Neural cell (in vitro differentiated cells): ENCODE measurements around the gene PTTG1IP. TPM values are rescaled to one million over a fixed set of nuclear protein-coding genes. Genes with fewer than 3 reads are reported as not detected.

ENCODE experiments used
- H2AFZ ChIP-seq: fragments of 200-600, 300-800 bp; sonication (generic), shearing (Covaris generic); 2 replicates; pipeline ENCODE4 v1.6.0; 2014; ENCODE audit warnings: low read depth, mild to moderate bottlenecking, antibody characterized with exemption, low read length, moderate library complexity
- H3F3A ChIP-seq: fragments of 200-600 bp; shearing (Covaris generic); 2 replicates; pipeline ENCODE4 v1.6.1; 2016; ENCODE audit warnings: mild to moderate bottlenecking, moderate library complexity, mixed read lengths, antibody characterized with exemption, low read length; ENCODE audit not compliant: insufficient read depth, poor library complexity, severe bottlenecking
- H3K27ac ChIP-seq: fragments of 200-600, 300-800 bp; sonication (generic), shearing (Covaris generic); 2 replicates; pipeline ENCODE4 v1.5.1; 2014; ENCODE audit warnings: mild to moderate bottlenecking, low read length, moderate library complexity
- H3K27me3 ChIP-seq: fragments of 300-800, 200-600 bp; sonication (generic), shearing (Covaris generic); 2 replicates; pipeline ENCODE4 v1.6.0; 2014; ENCODE audit warnings: mild to moderate bottlenecking, low read depth, low read length, moderate library complexity; ENCODE audit not compliant: insufficient read depth
- H3K36me3 ChIP-seq: fragments of 300-800, 200-600 bp; sonication (generic), shearing (Covaris generic); 2 replicates; pipeline ENCODE4 v1.5.1; 2014; ENCODE audit warnings: mild to moderate bottlenecking, antibody characterized with exemption, low read length, moderate library complexity; ENCODE audit not compliant: insufficient read depth
- H3K4me2 ChIP-seq: fragments of 300-800, 200-600 bp; sonication (generic), shearing (Covaris generic); 2 replicates; pipeline ENCODE4 v1.6.0; 2014; ENCODE audit warnings: mild to moderate bottlenecking, low read length
- H3K4me3 ChIP-seq: fragments of 300-800, 200-600 bp; sonication (generic), shearing (Covaris generic); 2 replicates; pipeline ENCODE4 v1.5.1; 2014; ENCODE audit warnings: mild to moderate bottlenecking, low read length, moderate library complexity
- H3K79me2 ChIP-seq: fragments of 200-600 bp; shearing (Covaris generic); replicated peaks from 2 replicates; pipeline ENCODE4 v1.6.0; 2014; ENCODE audit warnings: mild to moderate bottlenecking, low read length, moderate library complexity; ENCODE audit not compliant: insufficient read depth
- H3K9ac ChIP-seq: fragments of 300-800, 200-600 bp; sonication (generic), shearing (Covaris generic); 2 replicates; pipeline ENCODE4 v1.6.1; 2016; ENCODE audit warnings: mild to moderate bottlenecking, low read length, mixed read lengths
- H3K9me2 ChIP-seq: fragments of 200-600 bp; shearing (Covaris generic); 2 replicates; pipeline ENCODE4 v1.6.1; 2016; ENCODE audit warnings: mild to moderate bottlenecking, low read length, mixed read lengths; ENCODE audit not compliant: insufficient read depth
- H3K9me3 ChIP-seq: fragments of 200-600, 300-800 bp; sonication (generic), shearing (Covaris generic); 2 replicates; pipeline ENCODE4 v1.6.1; 2016; ENCODE audit warnings: mild to moderate bottlenecking, mixed run types, low read length, moderate library complexity, mixed read lengths
- H4K20me1 ChIP-seq: fragments of 200-600 bp; shearing (Covaris generic); 2 replicates; pipeline ENCODE4 v1.6.1; 2016; ENCODE audit warnings: mild to moderate bottlenecking, mixed run types; ENCODE audit not compliant: insufficient read depth
- EP300 ChIP-seq: fragments of 450-650 bp; conservative IDR thresholded peaks from 2 replicates; pipeline ENCODE4 v1.6.1; 2014; ENCODE audit warnings: antibody characterized with exemption, mild to moderate bottlenecking, moderate library complexity; ENCODE audit not compliant: poor library complexity, severe bottlenecking
- EZH2 ChIP-seq: fragments of 200-600, 300-800 bp; shearing (Covaris generic), sonication (generic); IDR thresholded peaks from 2 replicates; pipeline ENCODE4 v1.6.1; 2014; ENCODE audit warnings: antibody characterized with exemption, low read length, borderline replicate concordance, mild to moderate bottlenecking; ENCODE audit not compliant: insufficient read depth, poor library complexity, severe bottlenecking
- MXI1 ChIP-seq: fragments of 450-650 bp; conservative IDR thresholded peaks from 2 replicates; pipeline ENCODE4 v1.6.1; 2014; ENCODE audit warnings: antibody characterized with exemption, mild to moderate bottlenecking; ENCODE audit not compliant: poor library complexity, severe bottlenecking
- POLR2AphosphoS5 ChIP-seq: IDR thresholded peaks from 2 replicates; pipeline ENCODE4 v1.6.1; 2012
- RAD21 ChIP-seq: fragments of 450-650 bp; conservative IDR thresholded peaks from 2 replicates; pipeline ENCODE4 v1.6.1; 2014; ENCODE audit warnings: antibody characterized with exemption, mild to moderate bottlenecking, moderate library complexity
- REST ChIP-seq: IDR thresholded peaks from 2 replicates; pipeline ENCODE4 v1.6.1; 2012; ENCODE audit warnings: borderline replicate concordance
- SMC3 ChIP-seq: fragments of 450-650 bp; conservative IDR thresholded peaks from 2 replicates; pipeline ENCODE4 v1.6.1; 2014; ENCODE audit warnings: antibody characterized with exemption, mild to moderate bottlenecking, moderate library complexity; ENCODE audit not compliant: poor library complexity
- TAF1 ChIP-seq: IDR thresholded peaks from 2 replicates; pipeline ENCODE4 v1.6.1; 2012; ENCODE audit warnings: low read depth
- polyA plus RNA-seq: library from polyadenylated mRNA; depleted of rRNA; stranded (reverse); fragments of >200 nt; gene quantifications from 2 replicates; pipeline ENCODE4 v1.2.3, GENCODE V29; 2014
- TF ChIP-seq, protein P1 (sequence below): fragments of 450-650 bp; IDR thresholded peaks from 2 replicates; pipeline ENCODE4 v1.5.1; 2014; ENCODE audit warnings: antibody characterized with exemption, mild to moderate bottlenecking, moderate library complexity; ENCODE audit not compliant: poor library complexity, severe bottlenecking

The PTTG1IP gene
- polyA plus RNA-seq, 1 donor from 2014 or later = 152 TPM

DNA sequence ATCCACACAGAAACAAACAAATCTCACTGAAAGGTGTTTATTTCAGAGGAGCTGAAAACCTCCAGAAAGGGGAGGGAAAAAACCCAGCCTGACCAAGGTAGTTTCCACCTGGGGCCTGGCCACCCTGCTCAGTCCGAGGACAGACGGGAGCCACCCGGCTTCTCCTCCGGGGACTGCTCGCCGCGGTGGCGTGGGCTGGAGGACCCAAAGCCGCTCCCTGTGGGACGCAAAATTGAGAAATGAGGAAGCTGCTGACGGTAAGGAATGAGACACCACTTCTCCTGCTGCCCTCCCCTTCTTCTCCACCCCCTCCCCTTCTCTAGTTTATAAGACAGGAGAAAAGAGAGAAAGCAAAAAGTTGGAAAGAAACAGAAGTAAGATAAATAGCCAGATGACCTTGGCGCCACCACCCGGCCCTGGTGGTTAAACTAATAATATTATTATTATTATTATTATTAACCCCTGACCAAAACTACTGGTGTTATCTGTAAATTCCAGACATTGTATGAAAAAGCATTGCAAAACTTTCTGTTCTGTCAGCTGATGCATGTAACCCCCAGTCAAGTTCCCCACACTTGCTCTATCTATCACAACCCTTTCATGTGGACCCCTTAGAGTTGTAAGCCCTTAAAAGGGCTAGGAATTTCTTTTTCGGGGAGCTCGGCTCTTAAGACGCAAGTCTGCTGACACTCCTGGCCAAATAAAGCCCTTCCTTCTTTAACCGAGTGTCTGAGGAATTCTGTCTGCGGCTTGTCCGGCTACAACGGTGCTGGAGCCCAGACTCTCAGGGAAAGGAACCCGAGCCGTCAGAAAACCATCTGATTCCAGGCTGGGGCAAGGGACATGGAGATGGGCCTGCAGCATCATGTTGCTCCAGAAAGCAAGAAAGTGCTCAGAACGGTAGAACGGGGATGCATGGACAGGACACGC is 34.7 kb upstream of the PTTG1IP start:
- H3F3A ChIP-seq = no peaks in the 10 kb centered on the region
- no peak overlapping the region for H3K4me2 ChIP-seq
- no peaks in the 10 kb centered on the region for H3K9me2 ChIP-seq
- TF ChIP-seq SMC3 (no peak), RAD21 (no peak)
- H4K20me1 ChIP-seq = no peaks in the 10 kb centered on the region
- no peaks in the 10 kb centered on the region for H3K9me3 ChIP-seq
- no peaks in the 10 kb centered on the region for H3K36me3 ChIP-seq
- no peak overlapping the region for H3K4me3 ChIP-seq
- no peaks in the 10 kb centered on the region for H3K27me3 ChIP-seq
- H3K9ac ChIP-seq = no peak overlapping the region
- H2AFZ ChIP-seq = no peak overlapping the region
- no peaks in the 10 kb centered on the region for H3K79me2 ChIP-seq
- no peak overlapping the region for H3K27ac ChIP-seq

- Histone ChIP-seq H3K9me2 (no peaks in the 10 kb centered on the region), H3K27me3 (no peaks in the 10 kb centered on the region), H3K4me2 (no peak overlapping the region), H3F3A (no peaks in the 10 kb centered on the region), H2AFZ (no peak overlapping the region), H3K36me3 (no peaks in the 10 kb centered on the region), H3K79me2 (no peaks in the 10 kb centered on the region), H3K9ac (no peak overlapping the region), H3K27ac (no peak overlapping the region), H3K9me3 (no peaks in the 10 kb centered on the region), H3K4me3 (no peak overlapping the region), H4K20me1 (no peaks in the 10 kb centered on the region)
- TF ChIP-seq EP300 = no peak
- TF ChIP-seq EZH2 = no peak
- TF ChIP-seq RAD21 = no peak
- TF ChIP-seq POLR2AphosphoS5 = no peak
- no peak for TF ChIP-seq REST
- no peak for TF ChIP-seq MXI1
- TF ChIP-seq, protein P1, sequence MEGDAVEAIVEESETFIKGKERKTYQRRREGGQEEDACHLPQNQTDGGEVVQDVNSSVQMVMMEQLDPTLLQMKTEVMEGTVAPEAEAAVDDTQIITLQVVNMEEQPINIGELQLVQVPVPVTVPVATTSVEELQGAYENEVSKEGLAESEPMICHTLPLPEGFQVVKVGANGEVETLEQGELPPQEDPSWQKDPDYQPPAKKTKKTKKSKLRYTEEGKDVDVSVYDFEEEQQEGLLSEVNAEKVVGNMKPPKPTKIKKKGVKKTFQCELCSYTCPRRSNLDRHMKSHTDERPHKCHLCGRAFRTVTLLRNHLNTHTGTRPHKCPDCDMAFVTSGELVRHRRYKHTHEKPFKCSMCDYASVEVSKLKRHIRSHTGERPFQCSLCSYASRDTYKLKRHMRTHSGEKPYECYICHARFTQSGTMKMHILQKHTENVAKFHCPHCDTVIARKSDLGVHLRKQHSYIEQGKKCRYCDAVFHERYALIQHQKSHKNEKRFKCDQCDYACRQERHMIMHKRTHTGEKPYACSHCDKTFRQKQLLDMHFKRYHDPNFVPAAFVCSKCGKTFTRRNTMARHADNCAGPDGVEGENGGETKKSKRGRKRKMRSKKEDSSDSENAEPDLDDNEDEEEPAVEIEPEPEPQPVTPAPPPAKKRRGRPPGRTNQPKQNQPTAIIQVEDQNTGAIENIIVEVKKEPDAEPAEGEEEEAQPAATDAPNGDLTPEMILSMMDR = no peak
- TF ChIP-seq SMC3 = no peak
- no peak for TF ChIP-seq TAF1
Observed at GRCh38 chr21:44907225-44907965, 33.9 kb upstream of the PTTG1IP start.
